HL-60 (cell line): ENCODE measurements around the gene EIF2B2.

Experiments
- DNase-seq, 2 experiments: peaks; one replicate each; pipeline ENCODE4 v3.0.0-alpha.2; 2010 to 2020; ENCODE audit warnings: low read depth in 1 of 2, low spot score in 1 of 2
- H3K27ac ChIP-seq: fragments of 250-450 bp; sonication (Bioruptor Pico); replicated peaks from 2 replicates; pipeline ENCODE4 v1.5.1; 2020; ENCODE audit warnings: mild to moderate bottlenecking, moderate library complexity
- H3K27me3 ChIP-seq: fragments of 250-450 bp; sonication (Bioruptor Pico); 2 replicates; pipeline ENCODE4 v1.5.1; 2021; ENCODE audit warnings: mild to moderate bottlenecking, moderate library complexity; ENCODE audit not compliant: insufficient read depth, poor library complexity, severe bottlenecking
- H3K4me3 ChIP-seq: replicated peaks from 2 replicates; pipeline ENCODE4 v1.5.1; 2011; ENCODE audit warnings: mild to moderate bottlenecking, control low read depth, low read length; ENCODE audit not compliant: insufficient read depth
- GABPA ChIP-seq: IDR thresholded peaks from 2 replicates; pipeline ENCODE4 v1.6.1; 2012; ENCODE audit warnings: low read depth
- POLR2AphosphoS5 ChIP-seq: IDR thresholded peaks from 2 replicates; pipeline ENCODE4 v1.6.1; 2012; ENCODE audit warnings: low read depth
- SPI1 ChIP-seq: IDR thresholded peaks from 2 replicates; pipeline ENCODE4 v1.6.1; 2012; ENCODE audit warnings: low read depth, mild to moderate bottlenecking, borderline replicate concordance
- TF ChIP-seq, protein P1 (sequence below): IDR thresholded peaks from one replicate; pipeline ENCODE4 v1.5.1; 2011; ENCODE audit warnings: low read length, control low read depth, inconsistent platforms; ENCODE audit not compliant: insufficient read depth
- TF ChIP-seq, protein P2 (sequence below): IDR thresholded peaks from 2 replicates; pipeline ENCODE4 v1.6.1; 2012; ENCODE audit warnings: low read depth; ENCODE audit not compliant: insufficient replicate concordance

Gene EIF2B2

DNA sequence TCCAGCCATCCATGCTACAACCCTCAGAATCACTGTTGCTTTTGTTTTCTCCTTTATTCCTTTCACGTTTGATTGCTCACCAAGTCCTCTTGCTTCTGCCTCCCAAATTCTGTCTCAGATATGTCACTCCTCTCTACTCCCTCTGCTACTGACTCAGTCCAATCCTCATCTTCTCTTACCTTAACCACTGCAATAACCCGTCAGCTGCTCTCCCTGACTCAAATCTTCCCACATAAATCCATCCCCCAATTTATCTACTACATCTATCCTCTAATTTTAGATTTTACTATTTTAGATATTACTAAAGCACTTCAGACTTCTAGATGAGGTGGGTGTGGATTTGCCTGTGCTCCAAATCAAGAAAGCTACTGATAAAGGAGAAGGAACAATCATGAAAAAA, 23.2 kb downstream of the EIF2B2 start:
- no peaks in the 10 kb centered on the region for H3K27me3 ChIP-seq
- TF ChIP-seq POLR2AphosphoS5 (no peak), GABPA (no peak), SPI1 (no peak)
- TF ChIP-seq, protein P1, sequence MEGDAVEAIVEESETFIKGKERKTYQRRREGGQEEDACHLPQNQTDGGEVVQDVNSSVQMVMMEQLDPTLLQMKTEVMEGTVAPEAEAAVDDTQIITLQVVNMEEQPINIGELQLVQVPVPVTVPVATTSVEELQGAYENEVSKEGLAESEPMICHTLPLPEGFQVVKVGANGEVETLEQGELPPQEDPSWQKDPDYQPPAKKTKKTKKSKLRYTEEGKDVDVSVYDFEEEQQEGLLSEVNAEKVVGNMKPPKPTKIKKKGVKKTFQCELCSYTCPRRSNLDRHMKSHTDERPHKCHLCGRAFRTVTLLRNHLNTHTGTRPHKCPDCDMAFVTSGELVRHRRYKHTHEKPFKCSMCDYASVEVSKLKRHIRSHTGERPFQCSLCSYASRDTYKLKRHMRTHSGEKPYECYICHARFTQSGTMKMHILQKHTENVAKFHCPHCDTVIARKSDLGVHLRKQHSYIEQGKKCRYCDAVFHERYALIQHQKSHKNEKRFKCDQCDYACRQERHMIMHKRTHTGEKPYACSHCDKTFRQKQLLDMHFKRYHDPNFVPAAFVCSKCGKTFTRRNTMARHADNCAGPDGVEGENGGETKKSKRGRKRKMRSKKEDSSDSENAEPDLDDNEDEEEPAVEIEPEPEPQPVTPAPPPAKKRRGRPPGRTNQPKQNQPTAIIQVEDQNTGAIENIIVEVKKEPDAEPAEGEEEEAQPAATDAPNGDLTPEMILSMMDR: no peak
- TF ChIP-seq, protein P2, sequence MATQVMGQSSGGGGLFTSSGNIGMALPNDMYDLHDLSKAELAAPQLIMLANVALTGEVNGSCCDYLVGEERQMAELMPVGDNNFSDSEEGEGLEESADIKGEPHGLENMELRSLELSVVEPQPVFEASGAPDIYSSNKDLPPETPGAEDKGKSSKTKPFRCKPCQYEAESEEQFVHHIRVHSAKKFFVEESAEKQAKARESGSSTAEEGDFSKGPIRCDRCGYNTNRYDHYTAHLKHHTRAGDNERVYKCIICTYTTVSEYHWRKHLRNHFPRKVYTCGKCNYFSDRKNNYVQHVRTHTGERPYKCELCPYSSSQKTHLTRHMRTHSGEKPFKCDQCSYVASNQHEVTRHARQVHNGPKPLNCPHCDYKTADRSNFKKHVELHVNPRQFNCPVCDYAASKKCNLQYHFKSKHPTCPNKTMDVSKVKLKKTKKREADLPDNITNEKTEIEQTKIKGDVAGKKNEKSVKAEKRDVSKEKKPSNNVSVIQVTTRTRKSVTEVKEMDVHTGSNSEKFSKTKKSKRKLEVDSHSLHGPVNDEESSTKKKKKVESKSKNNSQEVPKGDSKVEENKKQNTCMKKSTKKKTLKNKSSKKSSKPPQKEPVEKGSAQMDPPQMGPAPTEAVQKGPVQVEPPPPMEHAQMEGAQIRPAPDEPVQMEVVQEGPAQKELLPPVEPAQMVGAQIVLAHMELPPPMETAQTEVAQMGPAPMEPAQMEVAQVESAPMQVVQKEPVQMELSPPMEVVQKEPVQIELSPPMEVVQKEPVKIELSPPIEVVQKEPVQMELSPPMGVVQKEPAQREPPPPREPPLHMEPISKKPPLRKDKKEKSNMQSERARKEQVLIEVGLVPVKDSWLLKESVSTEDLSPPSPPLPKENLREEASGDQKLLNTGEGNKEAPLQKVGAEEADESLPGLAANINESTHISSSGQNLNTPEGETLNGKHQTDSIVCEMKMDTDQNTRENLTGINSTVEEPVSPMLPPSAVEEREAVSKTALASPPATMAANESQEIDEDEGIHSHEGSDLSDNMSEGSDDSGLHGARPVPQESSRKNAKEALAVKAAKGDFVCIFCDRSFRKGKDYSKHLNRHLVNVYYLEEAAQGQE: no peak

DNA sequence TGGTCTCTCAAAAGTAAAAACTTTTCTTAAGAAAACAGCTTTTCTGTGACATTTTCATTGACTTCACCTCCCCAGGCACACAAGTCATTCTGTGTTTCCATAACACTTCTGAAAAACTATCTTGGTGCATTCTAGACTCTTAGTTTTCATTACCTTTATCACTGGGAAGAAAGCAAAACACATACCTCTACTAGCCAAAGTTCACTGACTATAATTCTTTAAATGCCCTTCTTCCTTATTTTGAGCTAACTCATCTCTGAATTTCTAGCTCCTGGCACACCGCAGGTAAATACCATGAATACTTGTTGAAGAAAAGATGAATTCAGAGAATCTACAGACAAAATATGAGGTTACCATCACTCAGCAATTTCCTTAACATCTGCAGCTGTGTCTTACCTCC, 27.4 kb downstream of the EIF2B2 start:
- no peaks in the 10 kb centered on the region for H3K27me3 ChIP-seq
- H3K4me3 ChIP-seq: no peak overlapping the region
- TF ChIP-seq, protein P1: no peak
- TF ChIP-seq SPI1 (no peak), GABPA (no peak), POLR2AphosphoS5 (no peak)
- TF ChIP-seq, protein P2: no peak
- no peak for DNase-seq
- no peak overlapping the region for H3K27ac ChIP-seq

More for the DNA sequence above, 23.2 kb downstream of the EIF2B2 start:
- Histone ChIP-seq H3K27ac (no peak overlapping the region), H3K4me3 (no peak overlapping the region)
- no peak for DNase-seq

DNA sequence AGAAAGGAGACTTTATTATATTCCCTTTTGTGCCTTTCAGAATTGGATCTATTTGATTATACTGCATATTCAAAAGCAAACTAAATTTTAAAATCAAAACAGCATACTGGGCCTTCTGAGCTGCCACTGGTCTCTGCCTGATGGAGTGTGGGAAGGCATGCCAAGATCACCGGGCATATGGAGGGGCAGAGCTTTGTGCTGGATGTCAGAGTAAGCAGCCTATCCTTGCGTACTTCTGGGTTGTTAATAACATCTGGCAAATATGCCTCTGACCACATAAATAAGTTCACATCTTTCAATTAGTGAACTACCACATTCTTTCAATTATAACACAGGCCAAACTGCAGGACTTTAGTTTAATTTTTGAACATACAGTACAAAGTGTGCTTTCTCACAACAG, 30.2 kb downstream of the EIF2B2 start:
- Histone ChIP-seq H3K27me3 (no peaks in the 10 kb centered on the region), H3K27ac (no peak overlapping the region), H3K4me3 (no peak overlapping the region)
- no peak for DNase-seq
- TF ChIP-seq POLR2AphosphoS5: no peak
- TF ChIP-seq, protein P1: no peak
- TF ChIP-seq, protein P2: no peak
- no peak for TF ChIP-seq SPI1
- no peak for TF ChIP-seq GABPA
